Right atrium auricular region (tissue), 2 donors: Measurements from ENCODE around the gene RPL7A. TPM values are rescaled to one million over a fixed set of nuclear protein-coding genes. Genes with fewer than 3 reads are reported as not detected.
"Not testable (repeated sequence)": the region's sequence is repeated elsewhere in the genome, so short reads cannot be mapped to it uniquely, and the experiment has no call there.

ENCODE experiments used
- DNase-seq: peaks from one replicate; pipeline ENCODE4 v3.0.0-alpha.2; 2019; ENCODE audit warnings: low spot score
- H3K27ac ChIP-seq, 2 donors: fragments of 200-600 bp; sonication (generic); 1 replicate in 1 of 2; 2 replicates in 1 of 2; pipeline ENCODE4 v1.5.1; 2016 to 2019
- H3K27me3 ChIP-seq, 2 donors: fragments of 200-600 bp; sonication (generic); one replicate each; pipeline versions ENCODE4 v1.5.1 to v1.6.0; 2017 to 2019
- H3K36me3 ChIP-seq: fragments of 200-600 bp; sonication (generic); one replicate; pipeline ENCODE4 v1.5.1; 2016
- H3K4me1 ChIP-seq, 2 donors: fragments of 200-600 bp; sonication (generic); one replicate each; pipeline versions ENCODE4 v1.5.1 to v1.6.0; 2017 to 2019
- H3K4me3 ChIP-seq, 2 donors: fragments of 200-600 bp; sonication (generic); 1 replicate in 1 of 2; 2 replicates in 1 of 2; pipeline ENCODE4 v1.5.1; 2017 to 2019; ENCODE audit warnings: mild to moderate bottlenecking in 1 of 2, moderate library complexity in 1 of 2
- H3K9me3 ChIP-seq, 2 donors: fragments of 200-600 bp; sonication (generic); one replicate each; pipeline ENCODE4 v1.5.1; 2019
- total RNA-seq, 2 donors: library from RNA; depleted of rRNA; stranded (reverse); fragments of >200 nt; gene quantifications; one replicate each; pipeline ENCODE4 v1.1.0, GENCODE V29; 2016
- TF ChIP-seq, protein P1 (sequence below), 2 donors: fragments of 200-600 bp; sonication (generic); IDR thresholded peaks; one replicate each; pipeline ENCODE4 v1.5.1; 2019; ENCODE audit warnings: antibody characterized with exemption in 2 of 2

RPL7A gene
- total RNA-seq, 2 donors from 2014 or later: 739 to 1,208 TPM

DNA sequence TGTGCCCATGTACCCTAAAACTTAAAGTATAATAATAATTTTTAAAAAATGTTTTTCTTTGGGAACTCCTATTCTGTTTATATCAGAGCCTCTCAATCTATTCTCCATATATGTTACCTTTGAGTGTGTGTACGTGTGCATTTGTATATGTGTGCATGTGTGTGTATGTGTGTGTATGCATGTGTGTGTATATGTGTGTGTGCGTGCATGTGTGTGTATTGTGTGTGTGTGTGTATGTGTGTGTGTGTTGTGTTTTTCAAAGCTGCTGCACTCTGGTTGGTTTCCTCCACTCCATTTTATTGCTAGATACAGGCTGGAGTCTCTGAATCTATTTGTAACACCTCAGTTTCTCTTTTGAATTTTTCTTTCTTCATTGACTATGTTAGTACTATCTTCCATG lies 32.0 kb upstream of the RPL7A start:
- Histone ChIP-seq H3K9me3 (no peaks in the 10 kb centered on the region), H3K27me3 (no peaks in the 10 kb centered on the region), H3K4me3 (no peak overlapping the region), H3K27ac (no peak overlapping the region), H3K4me1 (no peaks in the 10 kb centered on the region), H3K36me3 (no peaks in the 10 kb centered on the region)
- TF ChIP-seq, protein P1, sequence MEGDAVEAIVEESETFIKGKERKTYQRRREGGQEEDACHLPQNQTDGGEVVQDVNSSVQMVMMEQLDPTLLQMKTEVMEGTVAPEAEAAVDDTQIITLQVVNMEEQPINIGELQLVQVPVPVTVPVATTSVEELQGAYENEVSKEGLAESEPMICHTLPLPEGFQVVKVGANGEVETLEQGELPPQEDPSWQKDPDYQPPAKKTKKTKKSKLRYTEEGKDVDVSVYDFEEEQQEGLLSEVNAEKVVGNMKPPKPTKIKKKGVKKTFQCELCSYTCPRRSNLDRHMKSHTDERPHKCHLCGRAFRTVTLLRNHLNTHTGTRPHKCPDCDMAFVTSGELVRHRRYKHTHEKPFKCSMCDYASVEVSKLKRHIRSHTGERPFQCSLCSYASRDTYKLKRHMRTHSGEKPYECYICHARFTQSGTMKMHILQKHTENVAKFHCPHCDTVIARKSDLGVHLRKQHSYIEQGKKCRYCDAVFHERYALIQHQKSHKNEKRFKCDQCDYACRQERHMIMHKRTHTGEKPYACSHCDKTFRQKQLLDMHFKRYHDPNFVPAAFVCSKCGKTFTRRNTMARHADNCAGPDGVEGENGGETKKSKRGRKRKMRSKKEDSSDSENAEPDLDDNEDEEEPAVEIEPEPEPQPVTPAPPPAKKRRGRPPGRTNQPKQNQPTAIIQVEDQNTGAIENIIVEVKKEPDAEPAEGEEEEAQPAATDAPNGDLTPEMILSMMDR (IDR thresholded peaks at IDR 0.05): no peak
- DNase-seq: no peak

- H3K4me3 ChIP-seq, H3K36me3 ChIP-seq, H3K27me3 ChIP-seq, H3K9me3 ChIP-seq, H3K27ac ChIP-seq, H3K4me1 ChIP-seq, DNase-seq: not testable (repeated sequence)
Measured at GRCh38 chr9:133317551-133317950, 30.5 kb upstream of the RPL7A start.

DNA sequence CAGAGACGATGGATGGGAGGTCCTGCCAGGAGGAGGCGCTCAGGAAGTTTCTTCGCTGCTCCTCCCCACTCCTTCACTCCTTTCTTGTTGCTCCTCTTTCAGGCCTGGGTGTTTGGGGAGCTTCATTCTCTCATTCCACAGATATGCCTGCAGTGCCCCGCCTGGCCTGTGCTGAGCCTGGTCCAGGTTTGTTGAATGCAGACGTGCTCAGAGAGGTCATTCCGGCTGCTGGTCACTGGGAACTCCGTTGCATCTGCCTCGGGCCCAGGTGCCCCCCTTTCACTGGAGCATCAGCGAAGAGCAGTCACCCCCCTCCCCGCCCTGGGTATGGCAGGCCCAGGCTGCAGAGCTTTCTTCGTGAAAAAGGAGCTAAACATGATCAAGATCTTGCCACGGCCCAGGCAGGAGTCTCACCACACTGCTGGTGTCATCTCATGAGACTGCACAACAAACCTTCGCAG lies 27.6 kb upstream of the RPL7A start:
- TF ChIP-seq, protein P1 (IDR thresholded peaks at IDR 0.05): no peak
- H3K4me3 ChIP-seq: no peak overlapping the region
- no peak overlapping the region for H3K27ac ChIP-seq
- H3K27me3 ChIP-seq: no peaks in the 10 kb centered on the region
- no peaks in the 10 kb centered on the region for H3K9me3 ChIP-seq
- DNase-seq: no peak
- H3K4me1 ChIP-seq: no peaks in the 10 kb centered on the region
- H3K36me3 ChIP-seq: no peaks in the 10 kb centered on the region

GRCh38 chr9:133321411-133321935 lies 26.5 kb upstream of the RPL7A start:
- Histone ChIP-seq H3K27me3 (no peaks in the 10 kb centered on the region), H3K9me3 (no peaks in the 10 kb centered on the region), H3K36me3 (no peaks in the 10 kb centered on the region), H3K27ac (no peak overlapping the region), H3K4me1 (no peaks in the 10 kb centered on the region), H3K4me3 (no peak overlapping the region)
- DNase-seq: no peak
- TF ChIP-seq, protein P1 (IDR thresholded peaks at IDR 0.05): no peak

DNA sequence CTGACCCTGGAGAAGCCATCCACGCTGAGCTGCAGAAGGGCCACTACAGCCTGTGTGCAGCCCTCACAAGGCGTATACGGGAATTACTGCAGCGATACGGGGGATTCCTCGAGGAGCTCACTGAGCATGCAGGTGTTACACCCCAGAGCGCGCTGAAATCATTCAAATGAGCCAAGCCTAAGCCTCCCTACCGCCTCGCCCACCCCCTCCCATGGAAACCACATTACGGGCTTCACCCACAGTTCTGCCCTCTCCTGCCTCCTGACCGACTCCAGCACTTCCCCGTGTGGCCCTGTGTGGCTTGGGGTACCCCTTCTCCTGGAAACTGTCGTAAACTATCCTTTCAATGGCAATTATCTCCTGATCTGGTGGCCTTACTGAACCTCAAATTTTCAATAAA lies 25.3 kb upstream of the RPL7A start:
- Histone ChIP-seq H3K4me3 (no peak overlapping the region), H3K9me3 (no peaks in the 10 kb centered on the region), H3K27ac (no peak overlapping the region), H3K27me3 (no peaks in the 10 kb centered on the region), H3K36me3 (no peaks in the 10 kb centered on the region), H3K4me1 (no peaks in the 10 kb centered on the region)
- TF ChIP-seq, protein P1 (IDR thresholded peaks at IDR 0.05): no peak
- no peak for DNase-seq

DNA sequence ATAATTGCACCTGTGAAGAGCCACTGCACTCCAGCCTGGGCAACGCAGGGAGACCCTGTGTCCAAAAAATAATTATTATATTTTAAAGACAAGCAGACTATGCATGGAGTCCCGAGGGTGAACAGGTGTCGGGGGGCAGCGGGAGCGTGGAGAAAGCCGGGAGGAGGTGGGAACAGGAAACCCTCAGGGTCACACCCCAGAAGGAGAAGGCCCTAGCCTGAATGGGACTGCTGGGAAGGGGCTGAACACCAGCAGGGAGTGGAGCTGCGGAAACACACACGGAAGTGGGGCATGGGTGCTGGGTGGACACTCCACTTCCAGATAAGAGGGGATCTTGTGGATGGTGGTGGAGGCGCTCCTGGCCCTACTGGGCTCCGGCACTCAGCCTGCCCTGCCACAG lies 24.8 kb upstream of the RPL7A start:
- TF ChIP-seq, protein P1 (IDR thresholded peaks at IDR 0.05): no peak
- H3K27me3 ChIP-seq: no peaks in the 10 kb centered on the region
- no peak overlapping the region for H3K4me3 ChIP-seq
- H3K36me3 ChIP-seq: no peaks in the 10 kb centered on the region
- no peaks in the 10 kb centered on the region for H3K9me3 ChIP-seq
- H3K27ac ChIP-seq: no peak overlapping the region
- DNase-seq: no peak
- H3K4me1 ChIP-seq: no peaks in the 10 kb centered on the region
